SH-SY5Y (cell line): ENCODE measurements around the gene UBN1.

Experiments
- GATA2 ChIP-seq: IDR thresholded peaks from 2 replicates; pipeline ENCODE4 v1.6.1; 2011; ENCODE audit warnings: mild to moderate bottlenecking, low read depth, low read length
- GATA3 ChIP-seq: IDR thresholded peaks from 2 replicates; pipeline ENCODE4 v1.6.1; 2011; ENCODE audit warnings: low read depth, mild to moderate bottlenecking, low read length, moderate library complexity

The UBN1 gene

GRCh38 chr16:4893103-4893862 is 46.0 kb downstream of the UBN1 start:
- TF ChIP-seq GATA2 (no peak), GATA3 (no peak)

GRCh38 chr16:4894276-4895150 is 47.2 kb downstream of the UBN1 start:
- TF ChIP-seq GATA3 (no peak), GATA2 (no peak)

GRCh38 chr16:4895366-4895765 is 48.1 kb downstream of the UBN1 start:
- TF ChIP-seq GATA2 (no peak), GATA3 (no peak)

DNA sequence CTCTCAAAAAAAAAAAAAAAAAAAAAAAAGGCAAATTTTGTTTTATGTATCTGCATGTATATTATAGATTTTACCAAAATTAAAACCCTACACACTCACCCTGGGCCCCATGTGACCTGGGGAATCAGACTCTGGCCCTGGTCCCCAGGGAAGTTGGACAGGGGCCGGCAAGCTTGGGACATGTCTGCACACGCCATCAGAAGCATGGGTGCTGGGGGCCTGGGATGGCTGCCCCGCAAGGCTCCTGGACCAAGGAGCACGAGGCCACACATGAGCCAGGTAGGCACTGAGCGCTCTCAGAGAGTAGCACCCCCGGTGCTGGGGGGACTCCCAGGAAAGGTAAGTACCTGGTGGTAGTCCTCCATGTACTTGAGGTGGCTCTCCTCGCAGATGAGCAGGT is 50.0 kb downstream of the UBN1 start:
- no peak for TF ChIP-seq GATA3

- TF ChIP-seq GATA2 = no peak
- TF ChIP-seq GATA3 = no peak
Measured at GRCh38 chr16:4898811-4899473, 51.7 kb downstream of the UBN1 start.

DNA sequence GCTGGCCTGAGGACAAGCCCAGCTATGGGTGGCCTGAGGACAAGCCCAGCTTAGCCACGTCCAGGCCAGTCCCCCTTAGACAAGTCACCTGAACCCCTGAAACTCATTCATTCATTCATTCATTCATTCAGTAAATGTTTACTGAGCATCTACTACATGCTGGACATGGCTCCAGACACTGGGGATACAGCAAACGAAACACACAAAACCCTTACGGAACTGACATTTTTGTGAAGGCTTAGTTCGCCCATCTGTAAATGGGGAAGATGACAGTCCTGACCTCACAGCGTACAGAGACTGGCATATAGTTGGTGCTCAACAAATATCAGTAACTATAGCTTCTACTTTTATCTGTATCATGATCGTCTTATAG is 52.2 kb downstream of the UBN1 start:
- TF ChIP-seq GATA2 = no peak
- no peak for TF ChIP-seq GATA3

DNA sequence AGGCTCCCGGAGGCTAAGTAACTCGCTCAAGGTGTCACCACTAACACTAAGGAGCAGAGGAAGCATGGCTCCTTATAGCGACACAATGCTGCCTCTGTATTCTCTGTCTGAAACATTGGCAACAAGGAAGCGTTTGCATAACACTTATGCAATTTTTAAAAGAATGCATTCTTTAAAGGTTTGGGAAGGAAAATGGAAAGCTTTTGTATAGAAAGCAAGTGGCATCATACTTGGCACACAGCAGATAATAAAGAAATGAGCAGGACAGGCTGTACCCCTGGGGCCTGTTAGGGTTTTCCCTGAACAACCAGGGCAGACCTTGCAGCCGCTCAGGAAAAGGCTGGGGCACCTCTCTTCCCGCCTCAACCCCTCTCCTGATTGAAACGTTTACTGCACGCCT is 52.8 kb downstream of the UBN1 start:
- TF ChIP-seq GATA2 = no peak
- no peak for TF ChIP-seq GATA3

DNA sequence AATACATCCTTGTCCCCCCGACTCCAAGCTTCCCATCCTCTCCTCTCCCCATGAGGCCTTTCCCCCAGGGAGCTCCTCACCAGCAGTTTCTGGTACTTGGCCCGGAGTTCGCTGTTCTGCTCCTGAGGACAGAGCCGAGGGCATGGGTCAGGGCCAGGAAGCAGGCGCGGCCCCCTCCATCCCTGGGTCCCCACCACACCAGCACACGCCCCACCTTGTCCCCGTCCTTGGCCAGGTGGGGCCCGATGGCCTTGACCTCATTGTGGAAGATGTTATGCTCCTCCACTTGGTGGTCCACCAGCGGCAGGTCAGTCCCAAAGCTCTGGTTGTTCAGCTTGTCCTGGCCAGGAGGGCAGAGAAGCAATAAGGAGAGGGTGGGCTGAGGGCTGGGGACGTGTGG is 53.5 kb downstream of the UBN1 start:
- TF ChIP-seq GATA3 (no peak), GATA2 (no peak)

DNA sequence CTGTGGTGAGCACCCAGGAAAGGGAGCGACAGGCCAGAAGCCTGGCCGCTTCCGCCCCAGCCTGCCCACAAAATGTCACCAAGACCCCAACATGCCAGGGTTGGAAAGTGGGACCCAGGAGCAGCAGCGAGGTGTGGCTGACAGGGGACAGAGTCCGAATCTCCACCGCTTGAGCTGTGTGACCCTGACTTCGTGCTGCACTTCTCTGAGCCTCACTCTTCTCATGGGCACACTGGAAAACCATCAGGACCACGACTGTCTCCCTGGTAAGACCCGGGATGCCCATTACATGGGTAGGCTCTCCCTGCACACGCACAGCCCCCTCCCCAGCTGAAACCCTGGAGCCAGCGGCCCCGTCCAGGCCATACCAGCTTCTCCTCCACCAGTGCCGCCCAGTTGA is 54.8 kb downstream of the UBN1 start:
- TF ChIP-seq GATA3 = no peak
- no peak for TF ChIP-seq GATA2

GRCh38 chr16:4904108-4904941 is 57.0 kb downstream of the UBN1 start:
- TF ChIP-seq GATA3 (no peak), GATA2 (no peak)

GRCh38 chr16:4904942-4905615 is 57.8 kb downstream of the UBN1 start:
- no peak for TF ChIP-seq GATA2
- TF ChIP-seq GATA3 = no peak

GRCh38 chr16:4908854-4909401 is 61.6 kb downstream of the UBN1 start:
- TF ChIP-seq GATA3 (no peak), GATA2 (no peak)

DNA sequence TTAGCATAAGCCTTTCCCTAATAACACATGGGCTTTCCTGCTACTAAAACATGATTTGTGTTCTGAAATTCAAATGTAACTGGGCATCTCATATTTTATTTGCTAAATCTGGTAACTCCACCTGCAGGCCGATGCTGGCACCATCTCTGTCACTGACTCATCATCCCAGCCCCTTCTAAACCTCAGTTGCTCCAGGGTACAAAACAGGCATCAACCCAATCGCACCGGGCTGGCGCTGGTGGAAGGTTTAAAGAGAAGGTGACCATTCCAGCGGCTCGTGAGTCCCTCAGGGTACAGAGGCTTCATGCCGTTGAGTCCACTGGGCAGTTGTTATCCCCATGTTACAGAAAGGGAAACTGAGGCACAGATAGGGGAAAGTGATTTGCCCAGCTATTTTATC is 62.5 kb downstream of the UBN1 start:
- TF ChIP-seq GATA2 (no peak), GATA3 (no peak)

DNA sequence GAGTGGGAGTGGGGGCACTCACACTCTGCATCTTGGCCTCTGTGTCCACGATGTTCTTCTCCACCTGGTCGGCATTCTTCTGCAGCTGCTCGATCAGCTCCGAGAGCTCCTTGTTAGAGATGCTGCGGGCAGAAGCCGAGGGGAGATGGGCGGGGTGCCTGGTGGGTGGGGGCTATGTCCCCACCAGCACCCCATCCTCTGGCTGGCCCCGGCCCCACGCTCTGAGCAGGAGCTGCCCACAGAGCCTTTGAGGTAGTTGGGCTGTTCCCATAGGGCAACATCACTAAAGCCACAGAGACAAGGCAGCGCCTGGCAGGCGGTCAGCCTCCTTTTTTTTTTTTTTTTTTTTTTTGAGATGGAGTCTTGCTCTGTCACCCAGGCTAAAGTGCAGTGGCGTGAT is 63.5 kb downstream of the UBN1 start:
- TF ChIP-seq GATA2 = no peak
- TF ChIP-seq GATA3 = no peak
